ENCODE data around the gene CCNE1.

- TF ChIP-seq PAX5 (IDR thresholded peaks at IDR 0.05; ENCODE audit: insufficient read depth, low read length, severe bottlenecking) (no peak), POLR2A (IDR thresholded peaks at IDR 0.05; ENCODE audit: low read depth, low read length) (no peak), TAF1 (IDR thresholded peaks at IDR 0.05; ENCODE audit: low read depth, low read length) (no peak), POLR2AphosphoS5 (IDR thresholded peaks at IDR 0.05; ENCODE audit: low read depth, low read length) (no peak), SPI1 (IDR thresholded peaks at IDR 0.05; ENCODE audit: low read depth, low read length) (no peak)
Observed at GRCh38 chr19:29840066-29840950, 28.5 kb downstream of the CCNE1 start.

All from GM12891 (cell line).